ENCODE data around the gene BCL11B.

The BCL11B gene

DNA sequence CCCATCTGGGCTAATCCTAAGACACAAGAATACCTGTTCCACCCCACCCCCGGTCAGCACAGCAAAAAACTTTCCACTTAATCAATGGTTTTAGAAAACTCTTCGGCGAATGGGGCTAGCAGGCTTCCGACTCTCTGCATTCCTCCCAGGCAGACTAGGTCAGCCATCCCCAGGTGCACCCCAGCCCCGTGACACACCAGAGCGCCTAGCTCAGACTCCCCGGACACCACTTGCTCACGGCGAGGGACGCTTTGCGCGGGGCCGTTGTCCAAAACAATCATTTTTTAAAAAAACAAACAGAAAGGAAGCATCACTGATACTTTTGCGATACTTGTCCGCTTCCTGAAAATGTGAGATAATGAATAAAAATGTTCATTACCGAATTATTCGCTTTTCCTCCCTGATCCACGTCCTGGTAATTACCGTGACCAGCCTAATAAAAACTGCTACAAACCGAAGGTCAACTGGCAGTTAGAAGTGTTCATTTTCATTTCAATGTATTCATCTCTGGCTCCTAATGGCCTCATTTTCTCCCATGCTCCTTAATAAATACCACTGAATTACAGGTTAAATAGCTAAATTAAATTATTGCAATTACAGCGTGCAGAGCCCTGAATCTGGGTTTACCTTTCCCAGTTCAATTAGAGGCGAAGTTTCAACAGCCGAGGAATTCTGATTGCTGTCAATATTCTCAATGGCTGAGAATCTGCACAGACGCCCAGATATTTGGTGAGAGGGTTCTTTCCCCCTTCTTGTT, 73.1 kb downstream of the BCL11B start:
- no peak for ATAC-seq
- no peak for TF ChIP-seq ZC3H10 (CRISPR knock-in tag; IDR thresholded peaks at IDR 0.05)
- no peak for TF ChIP-seq TCF4 (CRISPR knock-in tag; IDR thresholded peaks at IDR 0.05; ENCODE audit: borderline replicate concordance)
- TF ChIP-seq, protein P1, sequence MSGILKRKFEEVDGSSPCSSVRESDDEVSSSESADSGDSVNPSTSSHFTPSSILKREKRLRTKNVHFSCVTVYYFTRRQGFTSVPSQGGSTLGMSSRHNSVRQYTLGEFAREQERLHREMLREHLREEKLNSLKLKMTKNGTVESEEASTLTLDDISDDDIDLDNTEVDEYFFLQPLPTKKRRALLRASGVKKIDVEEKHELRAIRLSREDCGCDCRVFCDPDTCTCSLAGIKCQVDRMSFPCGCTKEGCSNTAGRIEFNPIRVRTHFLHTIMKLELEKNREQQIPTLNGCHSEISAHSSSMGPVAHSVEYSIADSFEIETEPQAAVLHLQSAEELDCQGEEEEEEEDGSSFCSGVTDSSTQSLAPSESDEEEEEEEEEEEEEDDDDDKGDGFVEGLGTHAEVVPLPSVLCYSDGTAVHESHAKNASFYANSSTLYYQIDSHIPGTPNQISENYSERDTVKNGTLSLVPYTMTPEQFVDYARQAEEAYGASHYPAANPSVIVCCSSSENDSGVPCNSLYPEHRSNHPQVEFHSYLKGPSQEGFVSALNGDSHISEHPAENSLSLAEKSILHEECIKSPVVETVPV (CRISPR knock-in tag; IDR thresholded peaks at IDR 0.05): no peak
- TF ChIP-seq, protein P2, sequence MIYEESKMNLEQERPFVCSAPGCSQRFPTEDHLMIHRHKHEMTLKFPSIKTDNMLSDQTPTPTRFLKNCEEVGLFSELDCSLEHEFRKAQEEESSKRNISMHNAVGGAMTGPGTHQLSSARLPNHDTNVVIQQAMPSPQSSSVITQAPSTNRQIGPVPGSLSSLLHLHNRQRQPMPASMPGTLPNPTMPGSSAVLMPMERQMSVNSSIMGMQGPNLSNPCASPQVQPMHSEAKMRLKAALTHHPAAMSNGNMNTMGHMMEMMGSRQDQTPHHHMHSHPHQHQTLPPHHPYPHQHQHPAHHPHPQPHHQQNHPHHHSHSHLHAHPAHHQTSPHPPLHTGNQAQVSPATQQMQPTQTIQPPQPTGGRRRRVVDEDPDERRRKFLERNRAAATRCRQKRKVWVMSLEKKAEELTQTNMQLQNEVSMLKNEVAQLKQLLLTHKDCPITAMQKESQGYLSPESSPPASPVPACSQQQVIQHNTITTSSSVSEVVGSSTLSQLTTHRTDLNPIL (CRISPR knock-in tag; IDR thresholded peaks at IDR 0.05; ENCODE audit: low read depth): no peak
- TF ChIP-seq PPARA (CRISPR knock-in tag; IDR thresholded peaks at IDR 0.05; ENCODE audit: borderline replicate concordance): no peak
- no peak for TF ChIP-seq ZNF565 (CRISPR knock-in tag; conservative IDR thresholded peaks at IDR 0.05; ENCODE audit: low read depth)
- no peak for TF ChIP-seq ZNF8 (CRISPR knock-in tag; IDR thresholded peaks at IDR 0.05)
- no peak for TF ChIP-seq ARNTL (CRISPR knock-in tag; IDR thresholded peaks at IDR 0.05; ENCODE audit: borderline replicate concordance, low read depth)
- no peak for TF ChIP-seq TOX (CRISPR knock-in tag; IDR thresholded peaks at IDR 0.05; ENCODE audit: borderline replicate concordance)

DNA sequence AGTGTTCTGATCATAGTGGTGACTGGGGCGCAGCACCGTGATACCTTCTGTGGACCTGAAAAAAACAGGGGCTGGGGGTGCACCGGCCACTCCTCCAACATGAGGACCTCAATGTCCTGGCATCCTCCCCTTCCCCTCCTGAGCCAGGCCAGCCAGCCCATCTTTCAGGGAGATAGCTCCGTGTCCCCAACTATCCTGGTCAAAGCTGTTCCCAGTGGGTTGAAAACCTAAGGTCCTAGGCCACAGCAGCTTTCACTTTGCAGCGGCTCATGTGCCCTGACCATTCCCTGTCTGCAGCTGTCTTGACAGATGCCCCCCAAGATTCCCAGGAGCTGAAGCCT, 75.7 kb downstream of the BCL11B start:
- no peak for ATAC-seq
- TF ChIP-seq ZFP3 (CRISPR knock-in tag; IDR thresholded peaks at IDR 0.05) (no peak), RARB (CRISPR knock-in tag; IDR thresholded peaks at IDR 0.05) (no peak), ISL1 (CRISPR knock-in tag; IDR thresholded peaks at IDR 0.05) (no peak), ESRRG (CRISPR knock-in tag; IDR thresholded peaks at IDR 0.05) (no peak), OSR1 (CRISPR knock-in tag; IDR thresholded peaks at IDR 0.05) (no peak), TOX (CRISPR knock-in tag; IDR thresholded peaks at IDR 0.05; ENCODE audit: borderline replicate concordance) (no peak), PPARA (CRISPR knock-in tag; IDR thresholded peaks at IDR 0.05; ENCODE audit: borderline replicate concordance) (no peak), ZC3H10 (CRISPR knock-in tag; IDR thresholded peaks at IDR 0.05) (no peak), ZNF70 (CRISPR knock-in tag; IDR thresholded peaks at IDR 0.05) (no peak), ZFP30 (CRISPR knock-in tag; IDR thresholded peaks at IDR 0.05) (no peak), GLIS3 (CRISPR knock-in tag; IDR thresholded peaks at IDR 0.05) (no peak), CSDC2 (CRISPR knock-in tag; IDR thresholded peaks at IDR 0.05) (no peak)
- TF ChIP-seq, protein P3, sequence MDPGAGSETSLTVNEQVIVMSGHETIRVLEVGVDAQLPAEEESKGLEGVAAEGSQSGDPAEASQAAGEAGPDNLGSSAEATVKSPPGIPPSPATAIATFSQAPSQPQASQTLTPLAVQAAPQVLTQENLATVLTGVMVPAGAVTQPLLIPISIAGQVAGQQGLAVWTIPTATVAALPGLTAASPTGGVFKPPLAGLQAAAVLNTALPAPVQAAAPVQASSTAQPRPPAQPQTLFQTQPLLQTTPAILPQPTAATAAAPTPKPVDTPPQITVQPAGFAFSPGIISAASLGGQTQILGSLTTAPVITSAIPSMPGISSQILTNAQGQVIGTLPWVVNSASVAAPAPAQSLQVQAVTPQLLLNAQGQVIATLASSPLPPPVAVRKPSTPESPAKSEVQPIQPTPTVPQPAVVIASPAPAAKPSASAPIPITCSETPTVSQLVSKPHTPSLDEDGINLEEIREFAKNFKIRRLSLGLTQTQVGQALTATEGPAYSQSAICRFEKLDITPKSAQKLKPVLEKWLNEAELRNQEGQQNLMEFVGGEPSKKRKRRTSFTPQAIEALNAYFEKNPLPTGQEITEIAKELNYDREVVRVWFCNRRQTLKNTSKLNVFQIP (CRISPR knock-in tag; IDR thresholded peaks at IDR 0.05; ENCODE audit: borderline replicate concordance, low read depth): no peak
- TF ChIP-seq, protein P4, sequence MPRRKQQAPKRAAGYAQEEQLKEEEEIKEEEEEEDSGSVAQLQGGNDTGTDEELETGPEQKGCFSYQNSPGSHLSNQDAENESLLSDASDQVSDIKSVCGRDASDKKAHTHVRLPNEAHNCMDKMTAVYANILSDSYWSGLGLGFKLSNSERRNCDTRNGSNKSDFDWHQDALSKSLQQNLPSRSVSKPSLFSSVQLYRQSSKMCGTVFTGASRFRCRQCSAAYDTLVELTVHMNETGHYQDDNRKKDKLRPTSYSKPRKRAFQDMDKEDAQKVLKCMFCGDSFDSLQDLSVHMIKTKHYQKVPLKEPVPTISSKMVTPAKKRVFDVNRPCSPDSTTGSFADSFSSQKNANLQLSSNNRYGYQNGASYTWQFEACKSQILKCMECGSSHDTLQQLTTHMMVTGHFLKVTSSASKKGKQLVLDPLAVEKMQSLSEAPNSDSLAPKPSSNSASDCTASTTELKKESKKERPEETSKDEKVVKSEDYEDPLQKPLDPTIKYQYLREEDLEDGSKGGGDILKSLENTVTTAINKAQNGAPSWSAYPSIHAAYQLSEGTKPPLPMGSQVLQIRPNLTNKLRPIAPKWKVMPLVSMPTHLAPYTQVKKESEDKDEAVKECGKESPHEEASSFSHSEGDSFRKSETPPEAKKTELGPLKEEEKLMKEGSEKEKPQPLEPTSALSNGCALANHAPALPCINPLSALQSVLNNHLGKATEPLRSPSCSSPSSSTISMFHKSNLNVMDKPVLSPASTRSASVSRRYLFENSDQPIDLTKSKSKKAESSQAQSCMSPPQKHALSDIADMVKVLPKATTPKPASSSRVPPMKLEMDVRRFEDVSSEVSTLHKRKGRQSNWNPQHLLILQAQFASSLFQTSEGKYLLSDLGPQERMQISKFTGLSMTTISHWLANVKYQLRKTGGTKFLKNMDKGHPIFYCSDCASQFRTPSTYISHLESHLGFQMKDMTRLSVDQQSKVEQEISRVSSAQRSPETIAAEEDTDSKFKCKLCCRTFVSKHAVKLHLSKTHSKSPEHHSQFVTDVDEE (CRISPR knock-in tag; IDR thresholded peaks at IDR 0.05): no peak
- TF ChIP-seq, protein P1 (CRISPR knock-in tag; IDR thresholded peaks at IDR 0.05): no peak
- TF ChIP-seq, protein P5, sequence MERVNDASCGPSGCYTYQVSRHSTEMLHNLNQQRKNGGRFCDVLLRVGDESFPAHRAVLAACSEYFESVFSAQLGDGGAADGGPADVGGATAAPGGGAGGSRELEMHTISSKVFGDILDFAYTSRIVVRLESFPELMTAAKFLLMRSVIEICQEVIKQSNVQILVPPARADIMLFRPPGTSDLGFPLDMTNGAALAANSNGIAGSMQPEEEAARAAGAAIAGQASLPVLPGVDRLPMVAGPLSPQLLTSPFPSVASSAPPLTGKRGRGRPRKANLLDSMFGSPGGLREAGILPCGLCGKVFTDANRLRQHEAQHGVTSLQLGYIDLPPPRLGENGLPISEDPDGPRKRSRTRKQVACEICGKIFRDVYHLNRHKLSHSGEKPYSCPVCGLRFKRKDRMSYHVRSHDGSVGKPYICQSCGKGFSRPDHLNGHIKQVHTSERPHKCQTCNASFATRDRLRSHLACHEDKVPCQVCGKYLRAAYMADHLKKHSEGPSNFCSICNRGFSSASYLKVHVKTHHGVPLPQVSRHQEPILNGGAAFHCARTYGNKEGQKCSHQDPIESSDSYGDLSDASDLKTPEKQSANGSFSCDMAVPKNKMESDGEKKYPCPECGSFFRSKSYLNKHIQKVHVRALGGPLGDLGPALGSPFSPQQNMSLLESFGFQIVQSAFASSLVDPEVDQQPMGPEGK (CRISPR knock-in tag; IDR thresholded peaks at IDR 0.05; ENCODE audit: borderline replicate concordance): no peak
